Panc1 (cell line): Measurements from ENCODE around the gene BCAS3. TPM values are rescaled to one million over a fixed set of nuclear protein-coding genes. Genes with fewer than 3 reads are reported as not detected.

Experiments
- ATAC-seq: fragments of 200-7000 bp; cut with Tn5 transposase; 2 replicates; pipeline ENCODE4 v1.9.1; 2020; ENCODE audit warnings: mild to moderate bottlenecking, moderate library complexity
- BruUV-seq: library from RNA; stranded (reverse); fragments of 400-500 nt; replicated peaks from 2 replicates; lab custom pipeline; 2021; lab: Mats Ljungman, UMichigan
- CTCF ChIA-PET: fragments of 300-600 bp; sonication (Branson Sonifier 250); formaldehyde crosslinking; loops from one replicate; lab custom pipeline; 2022; ENCODE audit warnings: antibody characterized with exemption; lab: Charles Lee
- POLR2A ChIA-PET: fragments of 300-600 bp; sonication (Branson Sonifier 250); formaldehyde crosslinking; loops from one replicate; lab custom pipeline; 2022; ENCODE audit warnings: antibody characterized with exemption; lab: Charles Lee
- DNase-seq: peaks from one replicate; pipeline ENCODE4 v3.0.0-alpha.2; 2010; ENCODE audit warnings: low read depth, low spot score
- H3K27ac ChIP-seq: 2 replicates; pipeline ENCODE4 v1.5.1; 2011; ENCODE audit warnings: mild to moderate bottlenecking, low read length, inconsistent platforms
- H3K27me3 ChIP-seq: fragments of 200-500 bp; sonication (Bioruptor generic); 2 replicates; pipeline ENCODE4 v1.6.0; 2014; ENCODE audit warnings: low read length, inconsistent platforms; ENCODE audit not compliant: control insufficient read depth, insufficient read depth
- H3K36me3 ChIP-seq: fragments of 200-500 bp; sonication (Bioruptor generic); 2 replicates; pipeline ENCODE4 v1.5.1; 2014; ENCODE audit warnings: inconsistent platforms, mild to moderate bottlenecking, low read length, moderate library complexity; ENCODE audit not compliant: control insufficient read depth, insufficient read depth
- H3K4me1 ChIP-seq: 2 replicates; pipeline ENCODE4 v1.5.1; 2011; ENCODE audit warnings: inconsistent platforms, mild to moderate bottlenecking, low read length, moderate library complexity; ENCODE audit not compliant: control insufficient read depth, insufficient read depth
- H3K4me3 ChIP-seq, 2 experiments: 2 replicates each; pipeline ENCODE4 v1.5.1; 2011 to 2012; ENCODE audit warnings: low read depth in 2 of 2, low read length in 2 of 2, mild to moderate bottlenecking in 2 of 2, inconsistent platforms in 1 of 2, moderate library complexity in 1 of 2
- H3K9me3 ChIP-seq: fragments of 200-500 bp; sonication (Bioruptor generic); 2 replicates; pipeline ENCODE4 v1.5.1; 2014; ENCODE audit warnings: low read depth, mild to moderate bottlenecking, inconsistent platforms, low read length, moderate library complexity; ENCODE audit not compliant: control insufficient read depth, insufficient read depth
- POLR2AphosphoS5 ChIP-seq: IDR thresholded peaks from 2 replicates; pipeline ENCODE4 v1.6.1; 2012; ENCODE audit warnings: mild to moderate bottlenecking, low read depth, low read length, moderate library complexity
- REST ChIP-seq, 2 experiments: IDR thresholded peaks; 2 replicates each; pipeline ENCODE4 v1.6.1; 2011 to 2012; ENCODE audit warnings: low read depth in 2 of 2, control low read depth in 1 of 2, low read length in 1 of 2, mild to moderate bottlenecking in 1 of 2, moderate library complexity in 1 of 2; ENCODE audit not compliant: insufficient read depth in 1 of 2
- SIN3A ChIP-seq: IDR thresholded peaks from 2 replicates; pipeline ENCODE4 v1.6.1; 2012; ENCODE audit warnings: low read depth, mild to moderate bottlenecking, low read length, moderate library complexity, borderline replicate concordance; ENCODE audit not compliant: insufficient read depth
- TCF7L2 ChIP-seq: IDR thresholded peaks from 2 replicates; pipeline ENCODE4 v1.6.1; 2011; ENCODE audit warnings: mild to moderate bottlenecking, low read depth, low read length, inconsistent platforms
- in situ Hi-C: cut with HindIII; loops from 2 replicates; pipeline ENCODE4 v1.10.0; 2016; ENCODE audit warnings: low sequenced_read_pairs, low pct_unique_long_range_greater_than_20kb
- intact Hi-C: fragments of 100-400 bp; cut with micrococcal nuclease; formaldehyde crosslinking; loops from one replicate; pipeline ENCODE4 v1.10.0; 2022; ENCODE audit not compliant: unreplicated experiment
- total RNA-seq: library from RNA; stranded (reverse); gene quantifications from one replicate; pipeline ENCODE4 v1.2.1, GENCODE V29; 2021; ENCODE audit not compliant: unreplicated experiment
- TF ChIP-seq, protein P1 (sequence below): fragments of 450-650 bp; IDR thresholded peaks from 2 replicates; pipeline ENCODE4 v1.5.1; 2017; ENCODE audit warnings: mild to moderate bottlenecking

Gene BCAS3
- total RNA-seq, 1 experiment from 2014 or later: 9.3 TPM

GRCh38 chr17:61426482-61427304 lies 749.0 kb downstream of the BCAS3 start:
- Histone ChIP-seq H3K36me3 (no peaks in the 10 kb centered on the region), H3K4me3 (no peak overlapping the region), H3K27ac (no peak overlapping the region; the same call in 1 of the 2 replicates), H3K9me3 (no peaks in the 10 kb centered on the region), H3K4me1 (peaks cover under 1% of the 10 kb centered on the region; the same call in 1 of the 2 replicates), H3K27me3 (no peaks in the 10 kb centered on the region; the same call in 1 of the 2 replicates)
- intact Hi-C loops (no loop called here), in situ Hi-C loops (no loop called here)
- ChIA-PET POLR2A (interaction anchor here (0.8 kb wide), 1 partner anchor 410 kb away, joined by 10 read pairs; no protein-coding TSS in a partner anchor), CTCF (interaction anchor here (0.8 kb wide), 1 partner anchor 110 kb away, joined by 4 read pairs; no protein-coding TSS in a partner anchor)
- DNase-seq (no peak), ATAC-seq (peak; percentile 58)
- TF ChIP-seq SIN3A (no peak), TCF7L2 (no peak), POLR2AphosphoS5 (no peak), REST (IDR thresholded peaks at IDR 0.05; ENCODE audit: insufficient read depth in 1 of 2, low read depth in 2 of 2, low read length in 1 of 2) (no peak)
- no TSS peak for BruUV-seq

GRCh38 chr17:61427567-61427966 lies 749.9 kb downstream of the BCAS3 start:
- in situ Hi-C loops: no loop called here
- Histone ChIP-seq H3K4me3 (no peak overlapping the region), H3K36me3 (no peaks in the 10 kb centered on the region), H3K27ac (no peak overlapping the region), H3K9me3 (no peaks in the 10 kb centered on the region), H3K27me3 (no peaks in the 10 kb centered on the region), H3K4me1 (peaks cover 3% of the 10 kb centered on the region; the same call in 1 of the 2 replicates)
- intact Hi-C loops: no loop called here
- ChIA-PET POLR2A (no interaction called here), CTCF (no interaction called here)
- no TSS peak for BruUV-seq
- no peak for DNase-seq
- TF ChIP-seq POLR2AphosphoS5: no peak
- TF ChIP-seq REST (IDR thresholded peaks at IDR 0.05; ENCODE audit: insufficient read depth in 1 of 2, low read depth in 2 of 2, low read length in 1 of 2): no peak
- TF ChIP-seq TCF7L2: no peak
- TF ChIP-seq, protein P1, sequence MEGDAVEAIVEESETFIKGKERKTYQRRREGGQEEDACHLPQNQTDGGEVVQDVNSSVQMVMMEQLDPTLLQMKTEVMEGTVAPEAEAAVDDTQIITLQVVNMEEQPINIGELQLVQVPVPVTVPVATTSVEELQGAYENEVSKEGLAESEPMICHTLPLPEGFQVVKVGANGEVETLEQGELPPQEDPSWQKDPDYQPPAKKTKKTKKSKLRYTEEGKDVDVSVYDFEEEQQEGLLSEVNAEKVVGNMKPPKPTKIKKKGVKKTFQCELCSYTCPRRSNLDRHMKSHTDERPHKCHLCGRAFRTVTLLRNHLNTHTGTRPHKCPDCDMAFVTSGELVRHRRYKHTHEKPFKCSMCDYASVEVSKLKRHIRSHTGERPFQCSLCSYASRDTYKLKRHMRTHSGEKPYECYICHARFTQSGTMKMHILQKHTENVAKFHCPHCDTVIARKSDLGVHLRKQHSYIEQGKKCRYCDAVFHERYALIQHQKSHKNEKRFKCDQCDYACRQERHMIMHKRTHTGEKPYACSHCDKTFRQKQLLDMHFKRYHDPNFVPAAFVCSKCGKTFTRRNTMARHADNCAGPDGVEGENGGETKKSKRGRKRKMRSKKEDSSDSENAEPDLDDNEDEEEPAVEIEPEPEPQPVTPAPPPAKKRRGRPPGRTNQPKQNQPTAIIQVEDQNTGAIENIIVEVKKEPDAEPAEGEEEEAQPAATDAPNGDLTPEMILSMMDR: no peak
- TF ChIP-seq SIN3A: no peak
- ATAC-seq: no peak
